Fibroblast of pulmonary artery (primary cell): ENCODE results near the gene MYH3.

Experiments used
- DNase-seq: peaks from one replicate; pipeline ENCODE4 v3.0.0-alpha.2; 2010; ENCODE audit warnings: low read depth
- H3K4me3 ChIP-seq: replicated peaks from 2 replicates; pipeline ENCODE4 v1.5.1; 2011; ENCODE audit warnings: low read depth, mild to moderate bottlenecking, control low read depth, low read length, moderate library complexity
- TF ChIP-seq, protein P1 (sequence below): IDR thresholded peaks from 2 replicates; pipeline ENCODE4 v1.5.1; 2011; ENCODE audit warnings: mild to moderate bottlenecking, control low read depth, low read length, inconsistent platforms; ENCODE audit errors: missing control alignments

MYH3 gene

DNA sequence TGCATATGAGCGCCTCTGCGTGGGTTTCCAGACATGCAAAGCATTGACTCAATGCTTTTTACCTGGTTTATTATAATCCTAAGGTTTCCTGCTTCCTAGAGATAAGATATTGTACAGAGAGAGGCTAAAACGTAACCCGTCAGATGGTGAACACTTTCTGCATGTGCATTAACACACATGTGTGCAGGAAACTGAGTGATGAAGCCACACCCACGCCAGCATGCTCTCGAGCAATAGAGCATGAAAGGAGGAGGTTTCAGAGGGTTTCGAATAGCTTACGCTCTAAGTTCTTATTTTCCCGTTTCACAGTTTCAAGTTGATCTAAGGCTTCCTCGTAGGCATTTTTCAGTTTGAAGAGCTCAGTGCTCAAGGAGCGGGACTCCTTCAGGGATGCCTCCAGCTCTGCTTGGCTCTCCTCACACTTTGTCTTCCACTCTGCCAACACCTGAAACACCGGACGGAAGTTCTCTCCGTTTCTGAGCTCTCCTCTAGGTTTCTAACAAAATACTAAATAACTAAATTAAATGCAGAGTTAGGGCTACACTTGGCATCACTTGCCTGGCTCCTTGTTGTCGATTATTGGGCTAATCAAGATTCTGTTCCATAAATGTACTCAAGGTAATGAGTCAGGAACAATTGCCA, 23.2 kb downstream of the MYH3 start:
- TF ChIP-seq, protein P1, sequence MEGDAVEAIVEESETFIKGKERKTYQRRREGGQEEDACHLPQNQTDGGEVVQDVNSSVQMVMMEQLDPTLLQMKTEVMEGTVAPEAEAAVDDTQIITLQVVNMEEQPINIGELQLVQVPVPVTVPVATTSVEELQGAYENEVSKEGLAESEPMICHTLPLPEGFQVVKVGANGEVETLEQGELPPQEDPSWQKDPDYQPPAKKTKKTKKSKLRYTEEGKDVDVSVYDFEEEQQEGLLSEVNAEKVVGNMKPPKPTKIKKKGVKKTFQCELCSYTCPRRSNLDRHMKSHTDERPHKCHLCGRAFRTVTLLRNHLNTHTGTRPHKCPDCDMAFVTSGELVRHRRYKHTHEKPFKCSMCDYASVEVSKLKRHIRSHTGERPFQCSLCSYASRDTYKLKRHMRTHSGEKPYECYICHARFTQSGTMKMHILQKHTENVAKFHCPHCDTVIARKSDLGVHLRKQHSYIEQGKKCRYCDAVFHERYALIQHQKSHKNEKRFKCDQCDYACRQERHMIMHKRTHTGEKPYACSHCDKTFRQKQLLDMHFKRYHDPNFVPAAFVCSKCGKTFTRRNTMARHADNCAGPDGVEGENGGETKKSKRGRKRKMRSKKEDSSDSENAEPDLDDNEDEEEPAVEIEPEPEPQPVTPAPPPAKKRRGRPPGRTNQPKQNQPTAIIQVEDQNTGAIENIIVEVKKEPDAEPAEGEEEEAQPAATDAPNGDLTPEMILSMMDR, result no peak
- H3K4me3 ChIP-seq, result no peak overlapping the region
- DNase-seq, result no peak

DNA sequence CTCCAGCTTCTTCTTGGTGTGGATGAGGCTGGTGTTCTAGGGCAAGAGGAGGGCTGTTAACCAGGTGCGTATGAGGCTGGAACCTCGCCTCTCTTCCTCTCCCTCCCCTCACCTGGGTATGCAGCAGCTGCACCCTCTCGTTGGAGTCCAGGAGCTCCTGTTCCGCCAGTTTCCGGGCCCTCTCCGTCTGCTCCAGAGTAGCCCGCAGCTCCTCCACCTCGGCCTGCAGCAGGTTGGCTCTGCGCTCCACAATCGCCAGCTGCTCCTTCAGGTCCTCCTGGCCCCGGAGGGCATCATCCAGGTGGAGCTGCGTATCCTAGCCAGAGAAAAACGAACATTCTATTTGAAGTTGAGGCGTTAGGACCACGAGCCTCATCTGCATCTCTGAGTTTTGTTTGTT, 25.4 kb downstream of the MYH3 start:
- no peak for DNase-seq
- TF ChIP-seq, protein P1, result no peak
- H3K4me3 ChIP-seq, result no peak overlapping the region

DNA sequence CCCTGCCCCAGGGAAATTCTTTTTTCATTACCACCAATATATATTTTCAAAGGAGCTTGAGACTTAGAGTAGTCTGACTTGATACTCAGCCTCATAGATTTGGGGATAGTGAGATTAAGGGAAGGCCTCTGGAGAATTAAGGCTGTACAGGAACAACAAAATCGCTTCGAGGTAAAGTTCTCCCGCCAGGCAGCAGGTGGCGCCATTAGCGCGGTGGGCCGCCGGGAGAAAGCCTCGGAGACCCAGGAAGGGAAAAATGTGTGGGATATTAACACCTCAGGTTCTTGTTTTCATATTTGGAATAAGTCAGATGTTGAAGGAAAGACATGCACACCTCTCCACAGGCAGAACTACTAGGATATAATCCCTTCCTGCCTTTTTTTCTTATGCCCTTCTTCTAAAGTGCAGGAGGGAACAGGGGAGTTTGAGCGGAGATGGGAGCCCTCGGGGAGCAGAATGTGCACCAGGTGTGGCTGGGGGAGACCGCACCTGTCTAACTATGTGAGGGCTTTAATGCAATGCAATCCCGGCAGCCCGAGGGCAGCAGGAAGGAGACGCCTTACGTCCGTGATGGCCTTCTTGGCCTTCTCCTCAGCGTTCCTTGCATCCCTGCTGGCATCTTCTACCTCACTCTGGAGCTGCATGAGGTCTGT, 25.9 kb downstream of the MYH3 start:
- DNase-seq, result peak; percentile 37
- no peak overlapping the region for H3K4me3 ChIP-seq
- TF ChIP-seq, protein P1, result peak; percentile 85

DNA sequence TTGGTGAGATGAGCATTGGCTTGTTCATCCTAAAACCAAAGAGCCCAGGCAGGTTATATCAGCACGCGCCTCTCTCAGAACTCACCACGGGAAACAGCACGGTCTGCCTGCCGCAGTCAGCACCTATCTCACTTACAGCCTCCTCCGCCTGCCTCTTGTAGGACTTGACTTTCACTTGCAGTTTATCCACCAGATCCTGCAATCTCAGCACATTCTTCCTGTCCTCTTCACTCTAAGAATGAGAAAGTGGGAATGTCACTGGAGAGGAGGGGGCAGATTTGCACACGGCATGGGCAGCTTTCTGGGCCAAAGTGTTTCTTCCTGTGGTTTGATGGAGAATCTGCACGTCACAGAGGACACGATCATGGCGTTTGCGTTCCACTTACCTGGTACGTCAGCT, 27.4 kb downstream of the MYH3 start:
- no peak overlapping the region for H3K4me3 ChIP-seq
- DNase-seq, result no peak
- TF ChIP-seq, protein P1, result no peak

DNA sequence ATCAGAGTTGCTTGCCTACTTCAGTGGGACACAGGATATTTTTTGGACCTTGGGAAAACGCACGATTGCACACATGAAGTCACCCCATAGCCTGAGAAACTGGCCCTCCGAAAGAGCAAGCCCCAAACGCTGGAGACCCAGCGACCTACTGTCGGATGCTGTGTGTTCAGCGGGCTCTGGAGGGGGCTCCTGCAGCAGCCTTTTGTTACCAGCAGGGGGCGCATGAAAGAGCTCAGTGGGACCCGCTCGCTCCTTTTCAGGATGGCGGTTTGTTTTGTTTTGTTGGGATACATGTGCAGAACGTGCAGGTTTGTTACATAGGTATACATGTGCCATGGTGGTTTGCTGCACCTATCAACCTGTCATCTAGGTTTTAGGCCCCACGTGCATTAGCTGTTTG, 28.4 kb downstream of the MYH3 start:
- no peak for DNase-seq
- TF ChIP-seq, protein P1, result peak; percentile 19
- no peak overlapping the region for H3K4me3 ChIP-seq

DNA sequence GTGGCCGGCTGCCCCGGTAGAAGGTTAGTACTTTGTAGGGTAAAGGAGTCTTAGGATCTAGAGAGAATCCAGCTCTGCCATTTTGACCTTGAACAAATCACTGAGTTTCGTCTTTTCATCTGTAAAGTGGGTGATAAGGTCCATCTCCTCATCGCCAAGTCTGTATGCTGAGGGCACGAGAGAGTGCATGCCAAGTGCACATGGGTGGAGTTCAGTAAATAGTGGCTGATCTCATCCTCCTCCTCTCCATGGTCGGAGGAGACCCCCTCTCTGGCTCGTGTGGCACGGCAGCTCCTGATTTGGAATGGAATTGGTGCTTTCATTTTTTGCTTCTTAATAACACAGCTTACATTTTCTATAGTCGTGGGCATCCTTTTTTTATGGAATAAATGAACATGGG, 30.7 kb downstream of the MYH3 start:
- H3K4me3 ChIP-seq, result no peak overlapping the region
- TF ChIP-seq, protein P1, result no peak
- DNase-seq, result no peak

DNA sequence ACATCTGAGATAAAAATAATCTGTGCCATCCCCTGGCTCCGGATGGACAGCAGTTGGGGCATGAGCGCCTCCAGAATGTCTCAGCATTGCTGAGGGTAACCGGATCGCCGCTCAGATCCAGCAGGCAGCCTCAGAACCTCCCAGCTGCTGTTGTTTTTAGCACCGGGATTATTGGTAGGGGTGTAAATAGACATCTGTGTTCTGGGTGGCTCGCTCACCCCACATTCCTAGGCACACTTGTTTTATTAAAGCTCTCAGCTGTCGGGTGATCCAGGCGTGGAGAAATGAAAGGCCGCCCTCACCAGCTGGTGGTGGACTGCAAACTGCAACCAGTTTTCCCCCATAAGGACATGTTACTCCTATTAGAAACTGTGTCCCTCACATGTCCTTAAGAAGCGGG, 32.1 kb downstream of the MYH3 start:
- TF ChIP-seq, protein P1, result no peak
- H3K4me3 ChIP-seq, result no peak overlapping the region
- no peak for DNase-seq
